ENCODE data around the gene RDH11. TPM values are rescaled to one million over a fixed set of nuclear protein-coding genes. Genes with fewer than 3 reads are reported as not detected.
A peak's percentile ranks its signal among the peaks of the same experiment; 100 is the strongest.

Gene RDH11
- 54.7 and 63.4 TPM in 2 replicates for total RNA-seq (2014; rRNA removed; shearing (Covaris generic))

- peaks cover 23% of the 10 kb centered on the region for H3K36me3 ChIP-seq
- peak within 1 kb of the TSS; percentile 24; the same call in 1 of the 2 replicates for H3K27ac ChIP-seq
- peak; percentile 77 to 80 for DNase-seq (ENCODE audit: low read depth in 1 of 2, low spot score in 2 of 2)
- H3K4me1 ChIP-seq (replicated peaks), result peaks cover 6% of the 10 kb centered on the region
- H3K9me3 ChIP-seq (replicated peaks), result no peaks in the 10 kb centered on the region
- peak within 1 kb of the TSS; percentile 57 for H3K4me3 ChIP-seq
- H3K27me3 ChIP-seq (replicated peaks), result no peaks in the 10 kb centered on the region
Measured at GRCh38 chr14:67695394-67695949, at the start of gene RDH11. Gene RDH11, minus strand, starts transcription at chr14:67695764. Its CDS starts 61 bp downstream, at chr14:67695703.

DNA sequence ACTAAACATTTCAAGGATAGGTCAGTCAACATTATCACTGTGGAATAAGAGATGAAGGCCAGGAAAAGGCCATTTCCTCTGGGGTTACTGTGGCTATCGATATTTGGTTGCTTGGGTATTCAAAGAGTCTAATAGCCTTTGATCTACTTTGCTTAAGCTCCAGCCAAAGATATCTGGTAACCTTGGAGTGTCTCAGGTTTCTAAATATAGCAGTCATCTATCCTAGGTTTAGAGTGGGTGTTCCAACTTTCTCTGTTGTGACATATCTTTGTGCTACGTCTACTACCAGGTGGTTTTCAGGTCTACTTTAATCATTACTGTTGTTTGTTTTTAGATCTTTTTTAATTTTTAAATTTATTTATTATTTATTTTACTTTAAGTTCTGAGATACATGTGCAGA lies 48.5 kb upstream of the RDH11 start:
- peaks cover 5% of the 10 kb centered on the region; the same call in 1 of the 2 replicates for H3K4me1 ChIP-seq (replicated peaks)
- no peaks in the 10 kb centered on the region for H3K36me3 ChIP-seq
- DNase-seq (ENCODE audit: low read depth in 1 of 2, low spot score in 2 of 2), result no peak
- no peak overlapping the region for H3K27ac ChIP-seq
- no peaks in the 10 kb centered on the region for H3K9me3 ChIP-seq (replicated peaks)
- H3K27me3 ChIP-seq (replicated peaks), result no peaks in the 10 kb centered on the region
- no peak overlapping the region for H3K4me3 ChIP-seq

GRCh38 chr14:67738740-67739504 lies 43.4 kb upstream of the RDH11 start:
- Histone ChIP-seq H3K36me3 (no peaks in the 10 kb centered on the region), H3K27ac (no peak overlapping the region), H3K4me3 (no peak overlapping the region), H3K27me3 (replicated peaks) (no peaks in the 10 kb centered on the region), H3K4me1 (replicated peaks) (peaks cover 9% of the 10 kb centered on the region; the same call in 1 of the 2 replicates), H3K9me3 (replicated peaks) (no peaks in the 10 kb centered on the region)
- DNase-seq (ENCODE audit: low read depth in 1 of 2, low spot score in 2 of 2), result peak; percentile 37 to 65

DNA sequence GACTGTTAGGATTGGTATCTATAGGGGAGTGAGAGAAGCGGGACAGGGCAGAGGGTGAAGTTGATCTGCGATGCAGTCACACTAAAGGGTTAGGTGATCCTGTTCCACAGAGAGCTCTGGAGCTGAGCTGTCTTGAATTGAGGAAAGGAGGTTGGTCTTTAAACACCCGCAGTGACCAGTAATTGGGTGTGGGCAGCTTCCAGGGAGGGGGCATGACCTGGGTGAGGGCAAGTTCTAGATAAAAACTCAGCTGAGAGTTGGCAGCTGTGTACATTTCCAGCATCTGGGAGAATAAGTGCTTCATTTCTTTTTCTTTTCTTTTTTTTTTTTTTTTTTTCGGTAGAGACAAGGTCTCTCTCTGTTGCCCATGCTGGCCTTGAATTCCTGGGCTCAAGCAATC lies 41.2 kb upstream of the RDH11 start:
- Histone ChIP-seq H3K4me3 (no peak overlapping the region), H3K27me3 (replicated peaks) (no peaks in the 10 kb centered on the region), H3K36me3 (no peaks in the 10 kb centered on the region), H3K4me1 (replicated peaks) (peaks cover 9% of the 10 kb centered on the region; the same call in 1 of the 2 replicates), H3K9me3 (replicated peaks) (no peaks in the 10 kb centered on the region), H3K27ac (no peak overlapping the region)
- no peak for DNase-seq (ENCODE audit: low read depth in 1 of 2, low spot score in 2 of 2)

- Histone ChIP-seq H3K4me3 (no peak overlapping the region), H3K9me3 (replicated peaks) (no peaks in the 10 kb centered on the region), H3K36me3 (no peaks in the 10 kb centered on the region), H3K27ac (no peak overlapping the region), H3K4me1 (replicated peaks) (peaks cover 9% of the 10 kb centered on the region; the same call in 1 of the 2 replicates), H3K27me3 (replicated peaks) (no peaks in the 10 kb centered on the region)
- DNase-seq (ENCODE audit: low read depth in 1 of 2, low spot score in 2 of 2), result no peak
Measured at GRCh38 chr14:67735336-67736147, 40.0 kb upstream of the RDH11 start.

GRCh38 chr14:67734675-67735074 lies 39.1 kb upstream of the RDH11 start:
- H3K27ac ChIP-seq, result no peak overlapping the region
- H3K4me3 ChIP-seq, result no peak overlapping the region
- no peaks in the 10 kb centered on the region for H3K27me3 ChIP-seq (replicated peaks)
- peaks cover 9% of the 10 kb centered on the region; the same call in 1 of the 2 replicates for H3K4me1 ChIP-seq (replicated peaks)
- no peak for DNase-seq (ENCODE audit: low read depth in 1 of 2, low spot score in 2 of 2)
- H3K9me3 ChIP-seq (replicated peaks), result no peaks in the 10 kb centered on the region
- H3K36me3 ChIP-seq, result no peaks in the 10 kb centered on the region

GRCh38 chr14:67733616-67734015 lies 38.1 kb upstream of the RDH11 start:
- DNase-seq (ENCODE audit: low read depth in 1 of 2, low spot score in 2 of 2), result no peak
- 0 out of 2 replicates have a peak, but pooled peaks cover under 1% of the 10 kb centered on the region for H3K4me1 ChIP-seq (replicated peaks)
- H3K27ac ChIP-seq, result no peak overlapping the region
- no peaks in the 10 kb centered on the region for H3K36me3 ChIP-seq
- H3K27me3 ChIP-seq (replicated peaks), result no peaks in the 10 kb centered on the region
- no peak overlapping the region for H3K4me3 ChIP-seq
- no peaks in the 10 kb centered on the region for H3K9me3 ChIP-seq (replicated peaks)

GRCh38 chr14:67729072-67729885 lies 33.7 kb upstream of the RDH11 start:
- Histone ChIP-seq H3K36me3 (no peaks in the 10 kb centered on the region), H3K4me1 (replicated peaks) (no peaks in the 10 kb centered on the region), H3K27ac (no peak overlapping the region), H3K9me3 (replicated peaks) (no peaks in the 10 kb centered on the region), H3K27me3 (replicated peaks) (no peaks in the 10 kb centered on the region), H3K4me3 (no peak overlapping the region)
- no peak for DNase-seq (ENCODE audit: low read depth in 1 of 2, low spot score in 2 of 2)

DNA sequence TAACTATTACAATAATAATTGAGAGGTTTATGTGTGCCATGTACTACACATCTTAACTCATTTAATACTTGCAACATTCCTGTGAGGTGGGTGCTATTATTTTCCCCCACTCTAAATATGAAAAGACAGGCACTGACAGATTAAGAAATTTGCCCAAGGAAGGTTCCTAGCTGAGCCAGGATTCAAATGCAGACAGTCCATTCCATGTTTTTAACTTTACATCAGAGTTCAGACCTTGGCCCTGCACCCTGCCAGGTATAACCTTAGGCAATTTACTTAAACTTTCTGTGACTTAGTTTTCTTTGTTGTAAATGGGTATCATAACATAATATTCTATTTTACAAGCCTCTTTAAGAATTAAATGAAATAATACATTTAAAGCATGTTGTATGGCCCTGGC lies 32.7 kb upstream of the RDH11 start:
- no peak overlapping the region for H3K27ac ChIP-seq
- no peak for DNase-seq (ENCODE audit: low read depth in 1 of 2, low spot score in 2 of 2)
- no peaks in the 10 kb centered on the region for H3K36me3 ChIP-seq
- no peaks in the 10 kb centered on the region; the same call in 1 of the 2 replicates for H3K27me3 ChIP-seq (replicated peaks)
- no peaks in the 10 kb centered on the region for H3K9me3 ChIP-seq (replicated peaks)
- no peak overlapping the region for H3K4me3 ChIP-seq
- H3K4me1 ChIP-seq (replicated peaks), result no peaks in the 10 kb centered on the region

DNA sequence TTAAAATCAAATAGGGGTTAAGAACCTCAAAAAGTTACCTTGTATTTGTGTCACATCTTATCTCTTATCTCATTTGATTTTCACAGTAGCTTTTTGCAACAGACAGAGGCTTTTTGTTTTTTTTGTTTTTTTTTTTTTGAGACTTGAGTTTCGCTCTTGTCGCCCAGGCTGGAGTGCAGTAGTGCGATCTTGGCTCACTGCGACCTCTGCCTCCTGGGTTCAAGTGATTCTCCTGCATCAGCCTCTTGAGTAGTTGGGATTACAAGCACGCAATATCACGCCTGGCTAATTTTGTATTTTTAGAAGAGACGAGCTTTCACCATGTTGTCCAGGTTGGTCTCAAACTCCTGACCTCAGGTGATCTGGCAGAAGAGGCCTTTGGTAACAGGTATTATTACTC lies 31.8 kb upstream of the RDH11 start:
- Histone ChIP-seq H3K36me3 (no peaks in the 10 kb centered on the region), H3K27me3 (replicated peaks) (no peaks in the 10 kb centered on the region; the same call in 1 of the 2 replicates), H3K4me3 (no peak overlapping the region), H3K27ac (no peak overlapping the region), H3K4me1 (replicated peaks) (no peaks in the 10 kb centered on the region), H3K9me3 (replicated peaks) (no peaks in the 10 kb centered on the region)
- no peak for DNase-seq (ENCODE audit: low read depth in 1 of 2, low spot score in 2 of 2)

DNA sequence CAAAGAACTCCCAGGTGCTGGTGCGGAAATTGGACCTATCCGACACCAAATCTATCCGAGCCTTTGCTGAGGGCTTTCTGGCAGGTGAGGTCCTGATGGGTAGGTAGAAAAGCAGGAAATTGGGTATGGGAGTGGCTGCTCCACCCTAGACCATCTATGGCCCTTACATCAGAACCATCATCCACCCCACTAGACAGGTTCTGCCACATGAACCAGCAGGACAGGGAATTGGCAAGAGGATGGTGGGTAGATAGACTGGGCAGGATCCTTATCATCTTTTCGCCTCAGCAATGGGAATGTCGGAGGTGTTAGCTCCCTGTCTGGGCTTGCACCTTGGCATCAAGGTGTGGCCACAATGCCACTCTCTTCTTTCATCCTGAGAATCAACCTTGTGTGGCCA lies 29.6 kb upstream of the RDH11 start:
- no peak overlapping the region for H3K27ac ChIP-seq
- H3K4me3 ChIP-seq, result no peak overlapping the region
- H3K4me1 ChIP-seq (replicated peaks), result no peaks in the 10 kb centered on the region
- no peaks in the 10 kb centered on the region for H3K9me3 ChIP-seq (replicated peaks)
- H3K27me3 ChIP-seq (replicated peaks), result no peaks in the 10 kb centered on the region; the same call in 1 of the 2 replicates
- DNase-seq (ENCODE audit: low read depth in 1 of 2, low spot score in 2 of 2), result no peak
- no peaks in the 10 kb centered on the region for H3K36me3 ChIP-seq

- Histone ChIP-seq H3K4me1 (replicated peaks) (no peaks in the 10 kb centered on the region), H3K4me3 (no peak overlapping the region), H3K27ac (no peak overlapping the region), H3K9me3 (replicated peaks) (no peaks in the 10 kb centered on the region), H3K27me3 (replicated peaks) (no peaks in the 10 kb centered on the region; the same call in 1 of the 2 replicates), H3K36me3 (no peaks in the 10 kb centered on the region)
- DNase-seq (ENCODE audit: low read depth in 1 of 2, low spot score in 2 of 2), result no peak
Measured at GRCh38 chr14:67722293-67722692, 26.7 kb upstream of the RDH11 start.

- H3K27me3 ChIP-seq (replicated peaks), result no peaks in the 10 kb centered on the region; the same call in 1 of the 2 replicates
- DNase-seq (ENCODE audit: low read depth in 1 of 2, low spot score in 2 of 2), result no peak
- H3K4me3 ChIP-seq, result no peak overlapping the region
- no peaks in the 10 kb centered on the region for H3K36me3 ChIP-seq
- H3K9me3 ChIP-seq (replicated peaks), result no peaks in the 10 kb centered on the region
- no peaks in the 10 kb centered on the region for H3K4me1 ChIP-seq (replicated peaks)
- H3K27ac ChIP-seq, result no peak overlapping the region
Measured at GRCh38 chr14:67721875-67722274, 26.3 kb upstream of the RDH11 start.
